H9 (cell line): ENCODE results near the gene NPAT. TPM values are rescaled to one million over a fixed set of nuclear protein-coding genes. Genes with fewer than 3 reads are reported as not detected.

Experiments
- DNase-seq: peaks from one replicate; pipeline ENCODE4 v3.0.0-alpha.2; 2017
- H2AFZ ChIP-seq: one replicate; pipeline ENCODE4 v1.6.1; 2013; ENCODE audit warnings: mild to moderate bottlenecking, low read length, control low read depth, moderate library complexity
- H2AK5ac ChIP-seq: 2 replicates; pipeline ENCODE4 v1.6.1; 2013; ENCODE audit warnings: low read length, control low read depth, mixed read lengths; ENCODE audit not compliant: insufficient read length
- H2BK120ac ChIP-seq: one replicate; pipeline ENCODE4 v1.6.1; 2013; ENCODE audit warnings: low read depth, mild to moderate bottlenecking, low read length, control low read depth, inconsistent platforms; ENCODE audit not compliant: poor library complexity, severe bottlenecking
- H2BK12ac ChIP-seq: 2 replicates; pipeline ENCODE4 v1.6.1; 2013; ENCODE audit warnings: low read length, control low read depth, mixed read lengths, low read depth; ENCODE audit not compliant: insufficient read length
- H2BK15ac ChIP-seq: 2 replicates; pipeline ENCODE4 v1.6.1; 2013; ENCODE audit warnings: low read depth, low read length, control low read depth
- H2BK20ac ChIP-seq: one replicate; pipeline ENCODE4 v1.6.1; 2013; ENCODE audit warnings: low read depth, mild to moderate bottlenecking, low read length, control low read depth, inconsistent platforms; ENCODE audit not compliant: poor library complexity, severe bottlenecking
- H2BK5ac ChIP-seq: 2 replicates; pipeline ENCODE4 v1.6.1; 2013; ENCODE audit warnings: low read length, control low read depth, mixed read lengths; ENCODE audit not compliant: insufficient read length
- H3K14ac ChIP-seq: 2 replicates; pipeline ENCODE4 v1.6.1; 2013; ENCODE audit warnings: low read length, control low read depth; ENCODE audit not compliant: insufficient read depth
- H3K18ac ChIP-seq: 2 replicates; pipeline ENCODE4 v1.6.1; 2013; ENCODE audit warnings: low read depth, mild to moderate bottlenecking, mixed read lengths, low read length, control low read depth; ENCODE audit not compliant: insufficient read length
- H3K23ac ChIP-seq: 2 replicates; pipeline ENCODE4 v1.6.1; 2013; ENCODE audit warnings: low read length, control low read depth, mixed read lengths, low read depth; ENCODE audit not compliant: insufficient read length
- H3K23me2 ChIP-seq: 2 replicates; pipeline ENCODE4 v1.6.1; 2013; ENCODE audit warnings: low read depth, mild to moderate bottlenecking, mixed read lengths, low read length, control low read depth; ENCODE audit not compliant: insufficient read length, poor library complexity, severe bottlenecking
- H3K27ac ChIP-seq: 2 replicates; pipeline ENCODE4 v1.5.1; 2013; ENCODE audit warnings: low read length, control low read depth, mixed read lengths, low read depth; ENCODE audit not compliant: insufficient read length
- H3K27me3 ChIP-seq: 2 replicates; pipeline ENCODE4 v1.6.1; 2013; ENCODE audit warnings: low read length, control low read depth, inconsistent platforms; ENCODE audit not compliant: insufficient read depth
- H3K4ac ChIP-seq: 2 replicates; pipeline ENCODE4 v1.6.1; 2013; ENCODE audit warnings: low read depth, mild to moderate bottlenecking, control low read depth, inconsistent platforms, low read length, moderate library complexity
- H3K4me1 ChIP-seq: 2 replicates; pipeline ENCODE4 v1.6.1; 2013; ENCODE audit warnings: low read length, control low read depth, inconsistent platforms; ENCODE audit not compliant: insufficient read depth
- H3K4me2 ChIP-seq: 2 replicates; pipeline ENCODE4 v1.6.1; 2013; ENCODE audit warnings: low read length, control low read depth, mixed read lengths; ENCODE audit not compliant: insufficient read length, insufficient read depth
- H3K56ac ChIP-seq: 2 replicates; pipeline ENCODE4 v1.6.1; 2013; ENCODE audit warnings: low read depth, mild to moderate bottlenecking, mixed read lengths, low read length, control low read depth; ENCODE audit not compliant: insufficient read length
- H3K79me1 ChIP-seq: 2 replicates; pipeline ENCODE4 v1.6.1; 2013; ENCODE audit warnings: low read depth, mild to moderate bottlenecking, moderate library complexity, low read length, control low read depth, inconsistent platforms; ENCODE audit not compliant: insufficient read depth, poor library complexity, severe bottlenecking
- H3K79me2 ChIP-seq: 2 replicates; pipeline ENCODE4 v1.6.1; 2013; ENCODE audit warnings: low read length, control low read depth, inconsistent platforms; ENCODE audit not compliant: insufficient read depth
- H3K9ac ChIP-seq: 2 replicates; pipeline ENCODE4 v1.6.1; 2013; ENCODE audit warnings: low read length, control low read depth, mixed read lengths; ENCODE audit not compliant: insufficient read length; ENCODE audit errors: extremely low read depth
- H3K9me3 ChIP-seq: one replicate; pipeline ENCODE4 v1.6.1; 2013; ENCODE audit warnings: low read depth, low read length, inconsistent platforms; ENCODE audit not compliant: control insufficient read depth
- H3T11ph ChIP-seq: one replicate; pipeline ENCODE4 v1.6.1; 2013; ENCODE audit warnings: mild to moderate bottlenecking, low read length, control low read depth, inconsistent platforms
- H4K20me1 ChIP-seq: one replicate; pipeline ENCODE4 v1.6.1; 2013; ENCODE audit not compliant: control insufficient read depth, insufficient read length, insufficient read depth
- H4K5ac ChIP-seq: 2 replicates; pipeline ENCODE4 v1.6.1; 2013; ENCODE audit warnings: low read depth, mild to moderate bottlenecking, mixed read lengths, low read length, control low read depth; ENCODE audit not compliant: insufficient read length
- H4K8ac ChIP-seq: replicated peaks from 2 replicates; pipeline ENCODE4 v1.6.1; 2013; ENCODE audit warnings: low read length, control low read depth, mixed read lengths, low read depth; ENCODE audit not compliant: insufficient read length
- H4K91ac ChIP-seq: 2 replicates; pipeline ENCODE4 v1.6.1; 2013; ENCODE audit warnings: low read depth, mild to moderate bottlenecking, moderate library complexity, mixed read lengths, low read length, control low read depth; ENCODE audit not compliant: insufficient read length
- H3K27ac Mint-ChIP-seq, 3 experiments: 2 replicates in 2 of 3; 3 replicates in 1 of 3; pipeline ENCODE4 v1.8.0; 2020 to 2021; ENCODE audit warnings: mixed read lengths in 3 of 3, mild to moderate bottlenecking in 1 of 3, moderate library complexity in 1 of 3
- H3K27me3 Mint-ChIP-seq: 2 replicates; pipeline ENCODE4 v1.8.0; 2021; ENCODE audit warnings: low read depth, mild to moderate bottlenecking, moderate library complexity, mixed read lengths
- H3K36me3 Mint-ChIP-seq, 3 experiments: 2 replicates in 2 of 3; 3 replicates in 1 of 3; pipeline ENCODE4 v1.8.0; 2020 to 2021; ENCODE audit warnings: low read depth in 3 of 3, mixed read lengths in 3 of 3; ENCODE audit not compliant: insufficient read depth in 1 of 3
- H3K4me1 Mint-ChIP-seq, 2 experiments: 2 replicates each; pipeline ENCODE4 v1.8.0; 2020; ENCODE audit warnings: mixed read lengths in 2 of 2
- H3K4me3 Mint-ChIP-seq, 2 experiments: 2 replicates in 1 of 2; 3 replicates in 1 of 2; pipeline ENCODE4 v1.8.0; 2020 to 2021; ENCODE audit warnings: mild to moderate bottlenecking in 2 of 2, mixed read lengths in 2 of 2, moderate library complexity in 1 of 2
- H3K9me3 Mint-ChIP-seq, 2 experiments: 2 replicates in 1 of 2; 3 replicates in 1 of 2; pipeline ENCODE4 v1.8.0; 2020; ENCODE audit warnings: mild to moderate bottlenecking in 2 of 2, mixed read lengths in 2 of 2, moderate library complexity in 1 of 2
- CTCF ChIP-seq: fragments of 200-600 bp; sonication (generic); conservative IDR thresholded peaks from 3 replicates; pipeline ENCODE4 v1.8.0; 2021; ENCODE audit warnings: antibody characterized with exemption, mild to moderate bottlenecking
- WGBS: extraction: QIAGEN DNeasy Blood & Tissue Kit; methylation state at CpG from one replicate; pipeline ENCODE4 v1.1.7; 2013; ENCODE audit warnings: missing lambda C conversion rate, low lambda C conversion rate, mixed read lengths; ENCODE audit not compliant: insufficient read length; ENCODE audit errors: extremely low coverage; 5-methylcytosine and 5-hydroxymethylcytosine counted together
- total RNA-seq: library from RNA; stranded (reverse); gene quantifications from 2 replicates; pipeline ENCODE4 v1.2.1, GENCODE V29; 2021

Gene NPAT
- total RNA-seq, 1 experiment from 2014 or later: 22.9 TPM

- Histone ChIP-seq H2BK15ac (no peak overlapping the region), H2BK12ac (no peak overlapping the region), H3K23me2 (no peaks in the 10 kb centered on the region), H3T11ph (no peak overlapping the region), H4K91ac (no peak overlapping the region), H3K18ac (no peak overlapping the region), H4K8ac (no peak overlapping the region), H2BK5ac (no peak overlapping the region), H3K4ac (no peak overlapping the region), H2AFZ (no peak overlapping the region), H2AK5ac (no peak overlapping the region), H4K20me1 (no peaks in the 10 kb centered on the region), H3K27me3 (no peaks in the 10 kb centered on the region), H3K14ac (no peak overlapping the region), H4K5ac (no peak overlapping the region), H3K27ac (no peak overlapping the region), H3K79me2 (no peaks in the 10 kb centered on the region), H2BK20ac (no peak overlapping the region), H2BK120ac (no peak overlapping the region), H3K9ac (no peak overlapping the region), H3K4me2 (no peak overlapping the region), H3K9me3 (no peaks in the 10 kb centered on the region), H3K23ac (no peak overlapping the region), H3K4me1 (no peaks in the 10 kb centered on the region), H3K79me1 (no peaks in the 10 kb centered on the region), H3K56ac (no peak overlapping the region)
- H3K4me3 Mint-ChIP-seq: no peak overlapping the region
- no peaks in the 10 kb centered on the region for H3K4me1 Mint-ChIP-seq
- H3K9me3 Mint-ChIP-seq: no peaks in the 10 kb centered on the region
- no peaks in the 10 kb centered on the region for H3K27me3 Mint-ChIP-seq
- H3K27ac Mint-ChIP-seq: no peak overlapping the region
- peaks cover 4 to 30% (median 26%) of the 10 kb centered on the region in 3 experiments; a peak in 6 of 7 replicates for H3K36me3 Mint-ChIP-seq
- TF ChIP-seq CTCF: no peak
- no peak for DNase-seq
- WGBS: no CpG with 5 or more reads among the region's 4 CpGs
Observed at GRCh38 chr11:108241330-108242037, 19.0 kb upstream of the NPAT start.
